Tibial artery (tissue), 4 donors: ENCODE data around the gene TAOK3.

Experiments used
- DNase-seq, 2 donors: peaks; one replicate each; pipeline ENCODE4 v3.0.0-alpha.2; 2019
- H3K27ac ChIP-seq, 2 donors: fragments of 200-600 bp; sonication (generic) in 1 of 2; 1 replicate in 1 of 2; 2 replicates in 1 of 2; pipeline ENCODE4 v1.5.1; 2018 to 2019; ENCODE audit warnings: mild to moderate bottlenecking in 1 of 2
- H3K27me3 ChIP-seq, 2 donors: fragments of 200-600 bp; sonication (generic) in 1 of 2; one replicate each; pipeline versions ENCODE4 v1.5.1 to v1.6.0; 2016 to 2019
- H3K36me3 ChIP-seq, 3 donors: fragments of 200-600 bp; sonication (generic) in 2 of 3; one replicate each; pipeline ENCODE4 v1.5.1; 2016 to 2019; ENCODE audit warnings: mild to moderate bottlenecking in 2 of 3
- H3K4me1 ChIP-seq, 4 donors: fragments of 200-600 bp; sonication (generic) in 2 of 4; 1 replicate in 3 of 4; 2 replicates in 1 of 4; pipeline ENCODE4 v1.5.1; 2016 to 2019
- H3K4me3 ChIP-seq, 2 donors: fragments of 200-600 bp; sonication (generic) in 1 of 2; 1 replicate in 1 of 2; 2 replicates in 1 of 2; pipeline ENCODE4 v1.5.1; 2018 to 2019; ENCODE audit warnings: mild to moderate bottlenecking in 2 of 2
- H3K9me3 ChIP-seq, 3 donors: fragments of 200-600 bp; sonication (generic) in 1 of 3; one replicate each; pipeline ENCODE4 v1.5.1; 2016 to 2019
- intact Hi-C: fragments of 100-400 bp; cut with DNase I; formaldehyde crosslinking; loops from one replicate; pipeline ENCODE4 v1.15.0; 2023; ENCODE audit warnings: low total_unique reads
- TF ChIP-seq, protein P1 (sequence below), 2 experiments: fragments of 200-600 bp in 1 of 2; fragments of 450-650 bp in 1 of 2; IDR thresholded peaks; one replicate each; pipeline ENCODE4 v1.5.1; 2017 to 2019; ENCODE audit warnings: antibody characterized with exemption in 2 of 2, mild to moderate bottlenecking in 1 of 2, moderate library complexity in 1 of 2

The TAOK3 gene

GRCh38 chr12:118160536-118160935 is 212.2 kb downstream of the TAOK3 start:
- TF ChIP-seq, protein P1, sequence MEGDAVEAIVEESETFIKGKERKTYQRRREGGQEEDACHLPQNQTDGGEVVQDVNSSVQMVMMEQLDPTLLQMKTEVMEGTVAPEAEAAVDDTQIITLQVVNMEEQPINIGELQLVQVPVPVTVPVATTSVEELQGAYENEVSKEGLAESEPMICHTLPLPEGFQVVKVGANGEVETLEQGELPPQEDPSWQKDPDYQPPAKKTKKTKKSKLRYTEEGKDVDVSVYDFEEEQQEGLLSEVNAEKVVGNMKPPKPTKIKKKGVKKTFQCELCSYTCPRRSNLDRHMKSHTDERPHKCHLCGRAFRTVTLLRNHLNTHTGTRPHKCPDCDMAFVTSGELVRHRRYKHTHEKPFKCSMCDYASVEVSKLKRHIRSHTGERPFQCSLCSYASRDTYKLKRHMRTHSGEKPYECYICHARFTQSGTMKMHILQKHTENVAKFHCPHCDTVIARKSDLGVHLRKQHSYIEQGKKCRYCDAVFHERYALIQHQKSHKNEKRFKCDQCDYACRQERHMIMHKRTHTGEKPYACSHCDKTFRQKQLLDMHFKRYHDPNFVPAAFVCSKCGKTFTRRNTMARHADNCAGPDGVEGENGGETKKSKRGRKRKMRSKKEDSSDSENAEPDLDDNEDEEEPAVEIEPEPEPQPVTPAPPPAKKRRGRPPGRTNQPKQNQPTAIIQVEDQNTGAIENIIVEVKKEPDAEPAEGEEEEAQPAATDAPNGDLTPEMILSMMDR (IDR thresholded peaks at IDR 0.05) = no peak
- Histone ChIP-seq H3K27me3 (no peaks in the 10 kb centered on the region), H3K27ac (no peak overlapping the region), H3K36me3 (peaks cover 31 to 63% (median 40%) of the 10 kb centered on the region in 3 donors), H3K9me3 (no peaks in the 10 kb centered on the region), H3K4me3 (no peak overlapping the region), H3K4me1 (no peaks in the 10 kb centered on the region)
- intact Hi-C loops = no loop called here
- no peak for DNase-seq

DNA sequence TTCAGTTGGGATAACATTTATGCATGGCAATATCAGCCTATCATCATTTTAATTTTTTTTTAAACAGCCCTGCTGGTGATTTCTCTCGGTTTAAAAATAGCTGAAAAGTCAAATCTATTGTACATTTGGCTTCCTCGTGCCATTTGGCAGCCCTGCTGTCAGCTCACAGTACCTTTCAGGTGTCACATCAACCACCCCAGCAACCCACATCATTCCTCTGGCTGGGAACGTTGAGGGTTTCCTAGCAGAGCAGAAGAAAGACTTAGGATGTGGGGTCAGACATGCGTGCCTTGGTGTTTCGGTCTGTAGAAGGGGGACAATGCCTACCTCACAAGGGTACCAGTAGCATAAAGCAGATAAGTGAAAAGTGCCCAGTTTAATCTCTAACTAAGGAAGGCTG is 221.0 kb downstream of the TAOK3 start:
- no peaks in the 10 kb centered on the region for H3K27me3 ChIP-seq
- H3K36me3 ChIP-seq = peaks cover 7 to 69% (median 21%) of the 10 kb centered on the region in 3 donors
- no peak overlapping the region for H3K4me3 ChIP-seq
- DNase-seq = no peak
- intact Hi-C loops = no loop called here
- no peaks in the 10 kb centered on the region for H3K4me1 ChIP-seq
- no peak overlapping the region for H3K27ac ChIP-seq
- TF ChIP-seq, protein P1 (IDR thresholded peaks at IDR 0.05) = no peak
- no peaks in the 10 kb centered on the region for H3K9me3 ChIP-seq

- no peak for DNase-seq
Observed at GRCh38 chr12:118150625-118151024, 222.1 kb downstream of the TAOK3 start.

GRCh38 chr12:118148287-118148686 is 224.4 kb downstream of the TAOK3 start:
- Histone ChIP-seq H3K4me3 (no peak overlapping the region), H3K4me1 (no peaks in the 10 kb centered on the region), H3K27ac (no peak overlapping the region), H3K9me3 (no peaks in the 10 kb centered on the region), H3K36me3 (peaks cover 30 to 91% (median 48%) of the 10 kb centered on the region in 3 donors), H3K27me3 (no peaks in the 10 kb centered on the region)
- TF ChIP-seq, protein P1 (IDR thresholded peaks at IDR 0.05) = no peak
- DNase-seq = no peak
- intact Hi-C loops = no loop called here

More at GRCh38 chr12:118150625-118151024, 222.1 kb downstream of the TAOK3 start:
- H3K4me3 ChIP-seq = no peak overlapping the region
- TF ChIP-seq, protein P1 (IDR thresholded peaks at IDR 0.05) = no peak
- H3K27ac ChIP-seq = no peak overlapping the region
- intact Hi-C loops = no loop called here
- H3K9me3 ChIP-seq = no peaks in the 10 kb centered on the region
- peaks cover 15 to 78% (median 30%) of the 10 kb centered on the region in 3 donors for H3K36me3 ChIP-seq
- H3K4me1 ChIP-seq = no peaks in the 10 kb centered on the region
- no peaks in the 10 kb centered on the region for H3K27me3 ChIP-seq

GRCh38 chr12:118145798-118146156 is 226.9 kb downstream of the TAOK3 start:
- Histone ChIP-seq H3K27me3 (no peaks in the 10 kb centered on the region), H3K27ac (no peak overlapping the region), H3K4me3 (no peak overlapping the region), H3K36me3 (peaks cover 41 to 97% (median 57%) of the 10 kb centered on the region in 3 donors), H3K4me1 (no peaks in the 10 kb centered on the region), H3K9me3 (no peaks in the 10 kb centered on the region)
- no peak for DNase-seq
- TF ChIP-seq, protein P1 (IDR thresholded peaks at IDR 0.05) = no peak
- intact Hi-C loops = no loop called here
